K562 (cell line): ENCODE measurements around the gene ZNF691. TPM values are rescaled to one million over a fixed set of nuclear protein-coding genes. Genes with fewer than 3 reads are reported as not detected.

Experiments used
- CEBPZ ChIP-seq: fragments of 150-350 bp; IDR thresholded peaks from 2 replicates; pipeline ENCODE4 v1.6.1; 2014; ENCODE audit warnings: low read depth, mild to moderate bottlenecking, low read length, borderline replicate concordance
- ERF ChIP-seq: fragments of 450-650 bp; formaldehyde crosslinking; IDR thresholded peaks from 2 replicates; pipeline ENCODE4 v1.4.0; 2020; ENCODE audit warnings: mild to moderate bottlenecking, mixed read lengths
- FOSL1 ChIP-seq: fragments of 200-800 bp; sonication (Bioruptor generic); conservative IDR thresholded peaks from 2 replicates; pipeline ENCODE4 v1.6.1; 2016; ENCODE audit warnings: missing genetic modification characterization, missing compliant biosample characterization
- FOXM1 ChIP-seq, 2 experiments: fragments of 450-650 bp in 1 of 2; sonication (generic) in 1 of 2; formaldehyde crosslinking in 1 of 2; IDR thresholded peaks; 2 replicates each; pipeline versions ENCODE4 v1.6.1 to v1.9.0; 2017 to 2022; ENCODE audit warnings: low read depth in 2 of 2, mild to moderate bottlenecking in 2 of 2, missing genetic modification reagents in 1 of 2, moderate library complexity in 1 of 2
- GMEB1 ChIP-seq: fragments of 250-450 bp; sonication (Bioruptor Pico); IDR thresholded peaks from 2 replicates; pipeline ENCODE4 v1.4.0; 2020; ENCODE audit warnings: mild to moderate bottlenecking
- HMGN3 ChIP-seq: IDR thresholded peaks from 2 replicates; pipeline ENCODE4 v1.6.1; 2011; ENCODE audit warnings: borderline replicate concordance, low read depth, mild to moderate bottlenecking, mixed read lengths, low read length; ENCODE audit not compliant: insufficient read length; ENCODE audit errors: extremely low read depth
- KDM4B ChIP-seq, 2 experiments: fragments of 450-650 bp in 1 of 2; sonication (generic) in 1 of 2; IDR thresholded peaks; 2 replicates each; pipeline ENCODE4 v1.6.1; 2016 to 2017; ENCODE audit warnings: borderline replicate concordance in 2 of 2, antibody characterized with exemption in 1 of 2, low read depth in 1 of 2, mild to moderate bottlenecking in 1 of 2
- MTA2 ChIP-seq: fragments of 450-650 bp; IDR thresholded peaks from 2 replicates; pipeline ENCODE4 v1.6.1; 2016; ENCODE audit warnings: low read depth
- MXI1 ChIP-seq: IDR thresholded peaks from 2 replicates; pipeline ENCODE4 v1.6.1; 2011; ENCODE audit warnings: low read depth, mild to moderate bottlenecking, improper control_type of control experiment, low read length
- MYBL2 ChIP-seq, 2 experiments: fragments of 450-650 bp in 1 of 2; sonication (generic) in 1 of 2; formaldehyde crosslinking in 1 of 2; IDR thresholded peaks; 2 replicates each; pipeline versions ENCODE4 v1.6.1 to v1.8.1; 2017 to 2022; ENCODE audit warnings: borderline replicate concordance in 1 of 2, inconsistent platforms in 1 of 2, low read depth in 1 of 2, mild to moderate bottlenecking in 1 of 2, missing genetic modification reagents in 1 of 2, moderate library complexity in 1 of 2
- NFATC3 ChIP-seq: fragments of 450-650 bp; IDR thresholded peaks from 2 replicates; pipeline ENCODE4 v1.6.1; 2017; ENCODE audit warnings: mild to moderate bottlenecking
- POLR2G ChIP-seq: fragments of 200-400 bp; formaldehyde crosslinking; IDR thresholded peaks from 2 replicates; pipeline ENCODE4 v1.6.1; 2017; ENCODE audit warnings: low read depth, mild to moderate bottlenecking, antibody characterized with exemption, low read length, moderate library complexity
- RBM25 ChIP-seq: fragments of 200-400 bp; formaldehyde crosslinking; IDR thresholded peaks from 2 replicates; pipeline ENCODE4 v1.6.1; 2018; ENCODE audit warnings: low read length, low read depth, moderate library complexity; ENCODE audit not compliant: severe bottlenecking
- SIN3A ChIP-seq, 2 experiments: fragments of 150-350 bp in 1 of 2; IDR thresholded peaks; 2 replicates each; pipeline ENCODE4 v1.6.1; 2011 to 2016; ENCODE audit warnings: borderline replicate concordance in 2 of 2, low read depth in 2 of 2, low read length in 2 of 2, mild to moderate bottlenecking in 2 of 2, moderate library complexity in 2 of 2; ENCODE audit not compliant: control insufficient read depth in 1 of 2
- SUPT5H ChIP-seq: fragments of 450-650 bp; IDR thresholded peaks from 2 replicates; pipeline ENCODE4 v1.6.1; 2016
- VEZF1 ChIP-seq: fragments of 200-800 bp; sonication (Bioruptor generic); IDR thresholded peaks from 2 replicates; pipeline ENCODE4 v1.6.1; 2017; ENCODE audit warnings: missing genetic modification characterization, missing compliant biosample characterization
- ZNF668 ChIP-seq: fragments of 250-450 bp; sonication (Bioruptor Pico); IDR thresholded peaks from 2 replicates; pipeline ENCODE4 v1.8.0; 2022; ENCODE audit warnings: mild to moderate bottlenecking, inconsistent platforms
- polyA plus RNA-seq, 8 experiments: library from polyadenylated mRNA; depleted of rRNA in 4 of 8; stranded (reverse) in 5 of 8; unstranded in 3 of 8; fragments of >200 nt; fragmentation: Nextera tagmentation in 2 of 8; fragmentation: Illumina TruSeq in 1 of 8; extraction: Ambion mirVana in 2 of 8; extraction: Trizol in 1 of 8; gene quantifications; 2 replicates each; pipeline versions ENCODE4 v1.2.1 to v1.2.3, GENCODE V29; 2011 to 2014; ENCODE audit warnings: inconsistent platforms in 1 of 8, missing spikeins in 1 of 8
- total RNA-seq, 7 experiments: library from RNA; depleted of rRNA in 6 of 7; stranded (reverse); fragments of >200 nt in 6 of 7; fragmentation: Illumina TruSeq in 2 of 7; extraction: Trizol in 2 of 7; gene quantifications; 2 replicates each; pipeline versions ENCODE4 v1.2.1 to v1.2.3, GENCODE V29; 2011 to 2021; ENCODE audit warnings: low replicate concordance in 1 of 7
- TF ChIP-seq, protein P1 (sequence below): fragments of 450-650 bp; IDR thresholded peaks from 2 replicates; pipeline ENCODE4 v1.6.1; 2017; ENCODE audit warnings: antibody characterized with exemption

ZNF691 gene
- total and polyA plus RNA-seq, 9 of the 15 experiments (the other 6 are each of a cell fraction or from before 2014, with no cell fraction given): 10.7 to 30.4 (median 14.8) TPM

DNA sequence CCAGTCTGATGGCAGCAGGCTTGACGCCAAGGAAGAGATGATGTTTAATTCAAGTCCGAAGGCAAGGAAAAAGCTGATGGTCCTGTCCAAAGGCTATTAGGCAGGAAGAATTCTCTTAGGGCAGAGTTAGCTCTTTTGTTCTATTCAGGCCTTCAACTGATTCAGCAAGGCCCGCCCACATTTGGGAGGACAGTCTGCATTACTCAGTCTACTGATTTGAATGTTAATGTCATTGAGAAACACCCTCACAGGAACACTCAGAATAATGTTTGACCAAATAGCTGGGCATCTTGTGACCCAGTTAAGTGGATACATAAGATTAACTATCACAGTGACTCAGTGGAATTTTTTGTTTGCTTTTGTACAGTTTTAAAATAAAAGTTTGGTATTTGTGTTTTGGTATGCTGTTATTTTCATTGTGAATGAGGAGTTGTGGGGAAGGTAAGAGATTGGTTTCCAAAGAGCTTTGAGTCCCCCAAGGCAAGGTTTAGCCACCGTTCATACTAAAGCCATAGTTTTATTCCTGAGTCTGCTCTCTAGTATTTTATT is 1.7 kb upstream of the ZNF691 start (continued):
- peak; percentile 8; the same call in 1 of the 2 replicates for TF ChIP-seq POLR2G
- TF ChIP-seq CEBPZ: no peak
- 0 out of 2 replicates have a peak, but pooled peaks have one; percentile 33 for TF ChIP-seq NFATC3
- TF ChIP-seq, protein P1, sequence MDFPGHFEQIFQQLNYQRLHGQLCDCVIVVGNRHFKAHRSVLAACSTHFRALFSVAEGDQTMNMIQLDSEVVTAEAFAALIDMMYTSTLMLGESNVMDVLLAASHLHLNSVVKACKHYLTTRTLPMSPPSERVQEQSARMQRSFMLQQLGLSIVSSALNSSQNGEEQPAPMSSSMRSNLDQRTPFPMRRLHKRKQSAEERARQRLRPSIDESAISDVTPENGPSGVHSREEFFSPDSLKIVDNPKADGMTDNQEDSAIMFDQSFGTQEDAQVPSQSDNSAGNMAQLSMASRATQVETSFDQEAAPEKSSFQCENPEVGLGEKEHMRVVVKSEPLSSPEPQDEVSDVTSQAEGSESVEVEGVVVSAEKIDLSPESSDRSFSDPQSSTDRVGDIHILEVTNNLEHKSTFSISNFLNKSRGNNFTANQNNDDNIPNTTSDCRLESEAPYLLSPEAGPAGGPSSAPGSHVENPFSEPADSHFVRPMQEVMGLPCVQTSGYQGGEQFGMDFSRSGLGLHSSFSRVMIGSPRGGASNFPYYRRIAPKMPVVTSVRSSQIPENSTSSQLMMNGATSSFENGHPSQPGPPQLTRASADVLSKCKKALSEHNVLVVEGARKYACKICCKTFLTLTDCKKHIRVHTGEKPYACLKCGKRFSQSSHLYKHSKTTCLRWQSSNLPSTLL: no peak
- 0 out of 2 replicates have a peak, but pooled peaks have one; percentile 5 for TF ChIP-seq MTA2
- no peak for TF ChIP-seq KDM4B (IDR thresholded peaks at IDR 0.05; ENCODE audit: borderline replicate concordance in 2 of 2, low read depth in 1 of 2)
- TF ChIP-seq FOXM1 (IDR thresholded peaks at IDR 0.05; ENCODE audit: low read depth): peak; percentile 51; the same call in 1 of the 2 replicates
- TF ChIP-seq FOXM1 (CRISPR knock-in tag; IDR thresholded peaks at IDR 0.05; ENCODE audit: low read depth): no peak
- TF ChIP-seq FOSL1 (tag): peak; percentile 30; the same call in 1 of the 2 replicates
- no peak for TF ChIP-seq ZNF668
- no peak for TF ChIP-seq HMGN3
- TF ChIP-seq MXI1: no peak
- no peak for TF ChIP-seq ERF (CRISPR knock-in tag)
- no peak for TF ChIP-seq MYBL2 (IDR thresholded peaks at IDR 0.05; ENCODE audit: low read depth)
- no peak for TF ChIP-seq MYBL2 (CRISPR knock-in tag; IDR thresholded peaks at IDR 0.05; ENCODE audit: borderline replicate concordance)
- no peak for TF ChIP-seq VEZF1
- TF ChIP-seq RBM25: peak; percentile 58
- no peak for TF ChIP-seq SIN3A (IDR thresholded peaks at IDR 0.05; ENCODE audit: borderline replicate concordance in 2 of 2, control insufficient read depth in 1 of 2, low read depth in 2 of 2, low read length in 2 of 2)
- no peak for TF ChIP-seq GMEB1 (CRISPR knock-in tag)
- peak; percentile 25; the same call in 1 of the 2 replicates for TF ChIP-seq SUPT5H
